Stromal cell of bone marrow (primary cell): ENCODE measurements around the gene MAGEC1.
A peak's percentile ranks its signal among the peaks of the same experiment; 100 is the strongest.
"Not testable (repeated sequence)": the region's sequence is repeated elsewhere in the genome, so short reads cannot be mapped to it uniquely, and the experiment has no call there.

Experiments used
- DNase-seq: peaks from one replicate; pipeline ENCODE4 v3.0.0-alpha.2; 2012; ENCODE audit warnings: low read depth

The MAGEC1 gene

GRCh38 chrX:141903400-141904155 lies at the start of gene MAGEC1:
Gene MAGEC1, plus strand, starts transcription at chrX:141903894. Its CDS starts 1,179 bp downstream, at chrX:141905073.
- no peak for DNase-seq

- DNase-seq = no peak
Observed at GRCh38 chrX:141857479-141857878, 46.2 kb upstream of the MAGEC1 start.

DNA sequence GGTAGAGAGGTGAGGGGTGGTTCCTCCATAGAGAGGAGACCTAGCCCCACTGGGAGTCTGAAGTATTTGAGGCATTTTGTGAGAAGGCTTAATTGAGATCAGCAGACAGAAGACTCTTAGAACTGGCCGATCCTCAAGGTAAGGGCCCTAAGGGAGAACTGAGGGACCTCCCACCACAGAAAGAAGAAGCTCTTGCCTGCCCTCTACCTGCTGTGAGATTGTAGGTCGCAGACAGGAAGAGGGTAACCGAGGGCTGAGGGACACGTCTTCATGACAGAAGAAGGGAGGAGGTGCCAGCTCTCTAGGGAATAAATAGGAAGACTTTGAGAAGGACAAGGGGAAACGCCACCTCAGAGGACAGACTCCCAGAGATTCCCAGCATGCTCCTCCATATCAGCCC lies 24.1 kb upstream of the MAGEC1 start:
- DNase-seq = no peak

- not testable (repeated sequence) for DNase-seq
Observed at GRCh38 chrX:141888811-141889210, 14.9 kb upstream of the MAGEC1 start.

DNA sequence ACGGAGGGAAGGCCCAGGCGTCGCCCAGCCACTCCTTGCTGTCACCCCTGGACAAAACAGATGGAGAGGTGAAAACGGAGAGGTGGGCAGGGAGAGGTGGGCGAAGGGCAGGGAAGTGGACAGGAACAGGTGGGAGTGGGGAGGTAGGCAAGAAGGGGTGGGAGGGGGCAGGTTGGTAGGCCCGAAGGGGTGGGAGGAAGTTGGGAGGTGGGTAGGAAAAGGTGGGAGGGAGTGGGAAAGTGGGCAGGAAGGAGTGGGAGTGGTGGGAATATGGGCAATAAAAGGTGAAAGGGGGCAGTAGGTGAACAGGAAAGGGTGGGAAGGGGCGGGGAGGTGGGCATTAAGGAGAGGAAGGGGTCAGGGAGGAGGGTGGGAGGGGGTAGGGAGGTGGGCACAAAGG lies 9.0 kb upstream of the MAGEC1 start:
- no peak for DNase-seq

- DNase-seq = no peak
Observed at GRCh38 chrX:141897690-141898089, 6.0 kb upstream of the MAGEC1 start.

- no peak for DNase-seq
Observed at GRCh38 chrX:141902366-141902765, 1.3 kb upstream of the MAGEC1 start.

- DNase-seq = no peak
Observed at GRCh38 chrX:141904262-141904661, 568 bp downstream of the MAGEC1 start.

DNA sequence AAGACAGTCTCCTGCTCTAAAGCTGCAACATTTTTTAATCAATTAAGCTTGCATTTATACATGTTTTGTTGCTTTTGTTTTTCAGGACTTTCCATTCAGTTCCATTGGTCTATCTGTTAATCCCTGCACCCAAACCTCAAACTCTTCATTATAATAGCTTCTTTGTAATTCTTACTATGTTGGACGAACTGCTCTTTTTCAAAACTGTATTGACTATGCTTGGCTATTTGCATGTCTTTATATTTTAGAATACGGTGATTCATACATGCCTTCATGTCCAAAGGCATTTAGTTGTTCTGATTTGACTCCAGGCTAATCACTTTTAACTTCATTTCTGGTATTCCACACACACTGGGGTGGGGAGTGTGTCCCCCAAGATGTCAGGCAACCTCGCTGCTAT lies 14.1 kb downstream of the MAGEC1 start:
- DNase-seq = no peak

DNA sequence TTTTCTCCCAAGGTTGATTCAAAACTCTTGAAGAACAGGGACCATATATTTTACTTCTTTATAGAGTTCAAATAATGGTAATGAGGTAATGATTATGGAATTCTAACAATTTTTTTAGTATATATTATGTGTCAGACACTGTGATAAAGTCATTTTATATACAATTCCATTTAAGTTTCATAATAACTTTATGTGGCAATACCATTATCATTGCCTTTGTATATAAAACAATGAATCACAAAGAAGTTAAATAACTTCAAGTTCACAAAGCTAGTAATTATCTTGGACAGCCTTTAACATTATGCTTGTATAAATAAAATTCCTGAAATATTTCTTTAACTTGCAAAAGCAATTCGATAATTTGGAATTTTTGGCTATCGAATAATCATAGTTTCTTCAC lies 20.6 kb downstream of the MAGEC1 start:
- DNase-seq = no peak

DNA sequence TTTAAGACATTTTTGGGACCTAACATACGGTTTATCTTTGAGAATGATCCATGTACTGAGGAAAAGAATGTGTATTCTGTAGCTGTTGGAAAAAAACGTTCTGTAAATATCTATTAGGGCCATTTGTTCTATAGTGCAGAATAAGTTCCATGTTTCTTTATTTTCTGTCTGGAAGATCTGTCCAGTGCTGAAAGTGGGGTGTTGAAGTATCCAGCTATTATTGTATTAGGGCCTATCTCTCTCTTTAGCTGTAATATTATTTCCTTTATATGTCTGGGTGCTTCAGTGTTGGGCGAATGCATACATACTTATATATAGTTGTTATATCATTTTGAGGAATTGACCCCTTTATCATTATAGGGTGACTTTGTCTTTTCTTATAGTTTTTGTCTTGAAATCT lies 24.7 kb downstream of the MAGEC1 start:
- DNase-seq = no peak

DNA sequence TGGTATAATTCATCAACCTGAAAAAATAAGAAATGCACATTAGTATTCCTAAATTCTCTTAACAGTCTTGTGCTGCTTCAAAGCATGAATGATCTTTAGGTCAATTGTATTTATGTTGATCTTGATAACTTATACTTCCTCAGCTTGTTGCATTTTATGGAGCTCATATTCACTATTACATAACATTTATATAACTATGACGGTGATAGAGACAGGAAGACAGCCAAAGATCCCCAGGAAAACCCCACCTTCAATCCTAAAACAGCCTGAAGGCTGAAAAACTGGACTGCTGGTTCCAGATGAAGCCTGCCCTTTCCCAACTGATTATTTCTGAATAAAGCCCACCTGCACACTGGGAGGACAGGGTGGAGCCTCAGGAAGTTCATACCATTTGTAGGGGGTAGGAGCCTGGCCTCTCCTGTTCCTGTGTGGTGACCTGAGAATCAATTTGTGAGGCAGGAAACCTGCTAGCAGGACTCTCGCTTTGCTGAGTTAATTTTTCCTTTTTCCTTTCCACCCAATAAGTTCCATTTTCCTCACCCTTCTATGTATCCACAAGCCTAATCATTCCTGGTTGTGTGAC lies 30.5 kb downstream of the MAGEC1 start:
- DNase-seq = no peak

DNA sequence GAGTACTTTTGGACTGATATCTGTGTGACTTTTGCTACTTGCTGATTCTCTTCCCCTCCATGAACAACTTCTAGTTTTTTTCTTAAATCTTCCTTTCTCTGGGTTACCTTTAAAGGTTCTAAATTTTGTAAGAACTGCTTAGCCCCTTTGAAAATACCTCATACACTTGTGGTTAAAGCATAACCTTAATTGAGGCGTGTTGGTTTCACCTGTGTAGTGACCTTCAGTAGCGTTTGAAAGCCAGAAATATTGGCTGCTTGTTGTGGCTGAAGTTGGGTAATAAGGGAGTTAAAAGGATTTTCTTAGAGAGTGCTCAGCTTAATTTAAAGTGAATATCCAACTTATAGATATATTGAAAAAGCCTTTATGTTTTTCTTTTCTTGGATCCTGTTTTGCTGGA lies 32.0 kb downstream of the MAGEC1 start:
- DNase-seq = no peak

DNA sequence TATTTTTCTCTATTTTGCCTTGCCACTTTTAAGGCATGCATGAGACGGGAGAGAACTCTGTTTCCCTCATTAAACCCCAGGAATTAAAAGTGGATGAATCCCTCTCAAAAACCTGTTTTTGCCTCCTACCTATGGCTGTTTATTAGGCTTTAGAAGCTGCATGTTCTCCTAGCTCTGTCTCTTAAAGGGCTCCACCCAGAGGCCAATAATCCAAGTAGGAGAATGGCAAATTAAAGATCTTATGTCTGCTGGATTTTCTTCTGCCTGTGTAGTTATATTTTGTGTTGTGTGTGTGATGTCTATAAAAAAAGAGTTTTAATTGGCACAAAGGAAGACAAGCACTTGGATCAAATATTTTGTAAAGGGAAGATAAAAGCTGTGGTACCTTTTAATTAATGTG lies 32.4 kb downstream of the MAGEC1 start:
- DNase-seq = peak; percentile 1

GRCh38 chrX:141941234-141941633 lies 37.5 kb downstream of the MAGEC1 start:
- DNase-seq = no peak

- no peak for DNase-seq
Observed at GRCh38 chrX:141945426-141945825, 41.7 kb downstream of the MAGEC1 start.

GRCh38 chrX:141947350-141947749 lies 43.7 kb downstream of the MAGEC1 start:
- DNase-seq = no peak

- DNase-seq = no peak
Observed at GRCh38 chrX:141952603-141953002, 48.9 kb downstream of the MAGEC1 start.

- DNase-seq = no peak
Observed at GRCh38 chrX:141958675-141959074, 55.0 kb downstream of the MAGEC1 start.
